GM21381 (cell line): Measurements from ENCODE around the gene FRAS1.

Source experiments
- ATAC-seq: cut with Tn5 transposase; IDR thresholded peaks from one replicate; pipeline ENCODE4 v1.9.1; 2021; ENCODE audit warnings: mild to moderate bottlenecking, moderate library complexity; ENCODE audit not compliant: unreplicated experiment

The FRAS1 gene

DNA sequence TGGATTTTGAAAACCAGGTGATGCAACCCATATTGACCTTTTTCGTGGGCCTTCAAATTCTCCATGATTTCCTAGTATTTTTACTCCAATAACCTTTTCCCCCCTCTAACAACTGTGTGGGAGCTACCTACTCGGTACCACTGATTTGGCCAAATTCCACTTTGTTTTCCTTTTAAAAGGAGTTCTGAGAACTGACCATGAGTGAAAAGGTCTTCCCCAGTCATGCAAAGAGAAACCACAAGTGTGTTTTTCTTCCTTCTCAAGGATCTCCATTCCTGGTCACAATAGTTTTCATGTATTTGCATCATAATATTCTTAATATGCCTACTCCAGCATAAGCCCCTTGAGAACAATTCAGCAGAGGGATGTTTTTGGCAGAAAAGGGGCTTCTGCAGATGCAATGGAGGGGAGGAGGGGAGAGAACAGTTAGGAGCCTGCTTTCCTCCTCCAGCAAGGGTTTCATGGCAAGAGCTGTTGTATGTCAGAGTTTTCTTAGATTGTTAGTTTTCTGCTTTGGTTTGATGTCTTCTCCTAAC, 299.2 kb downstream of the FRAS1 start:
- no peak for ATAC-seq

DNA sequence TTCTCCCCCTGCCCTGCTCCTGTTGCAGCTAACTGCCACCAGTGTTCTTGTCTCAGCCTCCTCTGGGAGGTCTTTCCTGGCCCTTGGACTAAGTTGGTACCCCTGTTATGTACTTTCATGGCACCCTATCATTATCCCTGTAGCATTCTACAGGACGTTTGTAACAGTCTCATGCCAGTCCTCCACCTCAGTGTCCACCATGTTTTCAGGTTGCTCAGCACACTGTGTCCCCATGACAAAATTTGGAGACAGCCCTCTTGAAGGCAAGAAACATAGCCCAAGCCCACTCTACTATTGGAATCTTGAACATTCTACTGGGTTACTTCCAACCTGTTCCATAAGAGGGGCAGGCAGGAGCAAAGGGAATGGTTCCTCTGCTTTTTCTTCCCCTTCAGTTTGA, 300.0 kb downstream of the FRAS1 start:
- no peak for ATAC-seq

DNA sequence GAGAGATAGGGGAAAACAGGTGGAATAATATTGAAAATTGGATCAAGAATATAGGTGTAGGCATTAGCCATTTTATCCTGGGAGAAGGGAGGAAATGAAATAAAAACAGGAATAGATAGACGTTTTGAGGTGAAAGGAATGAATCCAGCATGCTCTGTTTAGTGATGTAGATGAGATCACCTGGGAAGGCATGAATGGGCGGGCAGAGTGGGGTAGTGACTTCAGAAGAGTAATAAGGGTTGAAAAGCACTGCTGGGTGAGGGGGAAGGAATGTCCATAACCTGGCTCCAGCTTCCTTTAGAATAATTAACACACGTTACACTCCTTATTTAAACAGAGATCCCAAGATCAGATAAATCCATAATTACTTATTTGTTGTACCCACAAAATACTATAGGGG, 303.3 kb downstream of the FRAS1 start:
- ATAC-seq = no peak

DNA sequence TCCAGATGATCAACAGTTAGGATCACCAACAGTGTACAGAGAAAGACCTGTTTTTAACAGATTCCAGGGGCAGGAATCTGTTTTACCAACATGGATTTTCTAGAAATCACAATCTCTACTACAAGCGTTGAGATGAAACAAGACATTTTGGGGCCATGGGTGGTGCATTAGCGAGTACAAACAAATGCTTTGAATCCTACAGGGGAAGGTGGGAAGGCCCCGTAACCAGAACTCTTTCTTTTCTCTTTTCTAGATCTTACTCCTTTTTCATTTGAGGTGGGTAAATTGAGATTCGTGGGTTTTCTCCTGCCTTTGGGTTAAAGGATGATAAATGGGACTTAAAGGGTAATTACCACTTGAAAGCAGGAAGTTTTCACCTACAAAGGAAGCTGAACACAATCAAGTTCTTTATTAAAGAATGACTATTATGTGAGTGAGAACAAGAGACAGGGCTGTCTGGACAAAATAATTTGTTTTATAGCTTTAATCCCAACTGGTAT, 304.5 kb downstream of the FRAS1 start:
- no peak for ATAC-seq

DNA sequence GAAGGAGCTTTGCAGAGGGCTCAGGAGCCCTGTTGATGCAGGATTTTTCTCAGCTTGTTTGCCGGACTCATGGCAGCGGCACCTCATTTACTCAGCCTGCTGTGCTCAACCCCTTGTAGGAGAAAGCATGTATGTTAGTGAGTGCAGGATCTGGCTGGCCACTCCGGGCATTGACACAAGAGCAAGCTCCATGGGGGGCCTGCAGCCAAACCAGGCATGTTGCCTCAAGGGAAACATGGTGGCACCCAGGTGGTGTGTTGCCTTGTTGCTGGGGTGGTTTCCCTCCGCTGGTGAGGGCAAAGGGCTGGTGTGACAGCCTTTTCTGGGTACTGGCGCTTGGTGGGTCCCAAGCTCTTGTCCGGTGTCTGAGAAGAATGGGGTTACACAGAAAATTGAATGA, 305.2 kb downstream of the FRAS1 start:
- no peak for ATAC-seq

DNA sequence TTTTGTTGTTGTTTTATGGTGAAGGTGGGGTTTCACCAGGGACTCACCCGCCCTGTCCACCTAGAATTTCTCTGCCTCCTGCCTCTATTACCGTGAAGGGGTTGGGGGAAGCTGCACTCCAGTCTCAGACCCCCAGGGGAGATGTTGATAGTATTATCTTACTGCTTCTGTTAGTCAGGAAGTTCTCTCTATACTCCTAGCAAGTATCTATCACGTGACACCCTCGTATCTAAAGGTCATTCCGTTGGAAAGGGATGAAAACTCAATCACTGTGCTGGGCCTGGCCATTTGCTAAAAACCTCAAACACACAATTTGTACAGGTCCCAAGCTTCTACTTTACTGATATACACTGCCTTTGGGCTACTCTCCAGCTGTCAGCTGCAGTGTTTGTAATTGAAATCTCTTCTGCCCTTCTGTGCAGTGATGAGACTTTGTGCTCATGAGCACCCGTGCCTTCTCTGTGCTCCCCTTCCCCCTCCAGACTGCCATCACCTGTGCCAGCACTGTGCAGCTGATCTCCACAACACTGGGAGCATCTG, 306.0 kb downstream of the FRAS1 start:
- ATAC-seq = no peak

DNA sequence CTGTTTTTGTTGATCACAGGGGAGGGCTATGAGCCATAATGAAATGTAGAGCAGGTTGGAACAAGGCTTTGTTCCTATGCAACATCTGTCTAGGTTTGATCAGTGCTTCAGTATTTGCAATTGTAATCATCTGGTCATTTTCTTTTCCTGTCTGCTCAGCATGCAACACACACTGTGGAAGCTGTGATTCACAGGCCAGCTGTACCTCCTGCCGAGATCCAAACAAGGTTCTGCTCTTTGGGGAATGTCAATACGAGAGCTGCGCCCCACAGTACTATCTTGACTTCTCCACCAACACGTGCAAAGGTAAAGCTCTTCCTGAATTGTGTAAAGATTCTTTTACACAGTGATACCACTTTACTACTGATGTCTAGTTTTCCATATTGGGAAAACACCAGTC, 312.6 kb downstream of the FRAS1 start:
- ATAC-seq = no peak

DNA sequence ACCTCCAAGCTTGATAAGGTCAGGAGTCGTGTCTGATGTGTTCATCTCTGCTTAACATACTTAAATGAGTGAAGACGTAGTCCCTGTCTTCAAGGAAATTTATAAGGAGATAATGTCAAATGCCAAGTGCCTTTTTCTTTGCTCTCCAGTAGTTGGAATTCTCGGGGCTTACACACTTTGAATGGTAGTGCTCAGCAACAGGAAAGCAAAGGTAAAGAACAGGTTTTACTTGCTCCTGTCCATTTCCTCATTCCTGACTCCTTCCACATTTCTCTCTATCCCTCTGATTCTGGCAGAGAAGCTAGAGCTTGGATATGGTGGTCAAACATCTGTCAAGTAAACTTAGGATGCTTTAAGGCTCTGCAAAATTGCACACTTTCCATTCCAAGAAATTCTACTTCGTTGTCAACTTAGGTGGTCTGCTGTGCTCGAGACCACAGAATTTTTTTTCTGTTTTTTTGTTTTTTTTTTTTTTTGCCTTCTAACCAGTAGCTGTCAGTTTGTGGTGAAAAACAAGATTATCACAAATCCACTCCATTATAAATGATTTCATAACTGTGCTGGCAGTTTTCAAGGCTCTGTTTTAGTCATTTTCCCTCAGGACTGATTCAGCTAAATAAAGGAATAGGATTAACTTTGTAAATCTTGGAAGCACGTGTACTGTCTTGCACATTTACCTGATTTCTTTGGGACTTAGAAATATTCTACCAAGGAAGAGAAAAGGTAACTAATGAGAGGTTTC, 313.7 kb downstream of the FRAS1 start:
- no peak for ATAC-seq

DNA sequence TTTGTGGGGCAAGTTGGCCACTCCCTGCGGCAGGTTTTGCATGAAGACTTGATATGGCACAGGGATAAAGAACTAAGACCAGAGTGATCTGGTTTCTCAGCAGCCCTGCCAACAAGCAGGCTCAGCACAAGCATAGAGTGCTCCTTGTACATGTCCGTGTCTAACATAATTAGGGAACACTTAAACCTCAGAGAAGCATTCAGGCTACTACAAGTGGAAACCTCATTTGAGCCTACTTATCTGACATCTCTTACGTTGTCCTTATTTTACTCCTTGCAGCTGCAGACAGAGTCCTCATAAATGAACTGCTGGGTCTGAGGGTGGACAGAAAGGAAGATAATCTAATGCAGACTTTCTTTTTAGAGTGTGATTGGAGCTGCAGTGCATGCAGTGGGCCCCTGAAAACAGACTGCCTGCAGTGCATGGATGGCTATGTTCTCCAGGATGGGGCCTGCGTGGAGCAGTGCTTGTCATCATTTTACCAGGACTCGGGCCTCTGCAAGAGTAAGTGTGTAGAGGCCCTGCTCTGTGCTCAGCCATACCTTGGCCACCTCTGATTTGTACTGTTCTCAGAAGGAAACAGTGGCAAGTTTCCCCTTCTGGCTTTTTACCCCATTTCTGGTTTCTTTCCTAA, 315.3 kb downstream of the FRAS1 start:
- no peak for ATAC-seq

DNA sequence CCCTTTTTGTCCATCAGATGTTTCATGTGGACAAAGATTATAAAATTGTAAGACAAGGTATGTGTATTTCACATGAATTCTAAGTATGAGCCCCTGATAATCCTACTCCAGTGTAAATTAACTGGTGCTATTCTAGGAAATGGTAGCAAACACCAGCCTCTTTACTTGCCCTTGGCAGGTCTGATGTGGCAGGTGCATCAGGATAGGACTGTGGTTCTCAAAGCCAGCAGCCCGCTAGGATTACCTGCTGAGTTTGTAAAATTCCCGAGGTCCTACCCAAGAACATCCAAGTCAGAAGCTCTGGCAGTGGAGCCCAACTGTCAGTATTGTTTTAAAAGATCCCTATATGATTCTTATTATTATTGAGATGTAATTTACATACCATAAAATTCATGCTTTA, 320.4 kb downstream of the FRAS1 start:
- ATAC-seq = no peak

DNA sequence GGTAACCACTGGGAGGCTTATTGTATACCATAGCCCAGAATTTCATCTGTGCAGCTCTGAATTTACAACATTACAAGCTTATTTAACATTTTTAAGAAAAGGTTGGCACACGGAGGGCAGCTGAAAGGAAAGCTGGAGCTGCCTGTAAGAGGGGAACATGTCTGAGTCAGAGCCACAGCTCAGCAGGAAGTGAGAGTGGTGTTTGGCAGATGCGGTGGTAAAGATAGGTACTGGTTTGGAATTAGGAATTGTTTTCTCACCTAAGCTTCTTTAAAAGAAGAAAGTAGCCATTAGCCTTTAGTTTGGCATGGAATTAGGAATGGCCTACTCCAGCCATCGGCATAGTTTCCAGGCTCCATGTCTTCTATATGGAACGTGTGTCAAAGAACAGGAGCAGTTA, 321.9 kb downstream of the FRAS1 start:
- ATAC-seq = no peak

DNA sequence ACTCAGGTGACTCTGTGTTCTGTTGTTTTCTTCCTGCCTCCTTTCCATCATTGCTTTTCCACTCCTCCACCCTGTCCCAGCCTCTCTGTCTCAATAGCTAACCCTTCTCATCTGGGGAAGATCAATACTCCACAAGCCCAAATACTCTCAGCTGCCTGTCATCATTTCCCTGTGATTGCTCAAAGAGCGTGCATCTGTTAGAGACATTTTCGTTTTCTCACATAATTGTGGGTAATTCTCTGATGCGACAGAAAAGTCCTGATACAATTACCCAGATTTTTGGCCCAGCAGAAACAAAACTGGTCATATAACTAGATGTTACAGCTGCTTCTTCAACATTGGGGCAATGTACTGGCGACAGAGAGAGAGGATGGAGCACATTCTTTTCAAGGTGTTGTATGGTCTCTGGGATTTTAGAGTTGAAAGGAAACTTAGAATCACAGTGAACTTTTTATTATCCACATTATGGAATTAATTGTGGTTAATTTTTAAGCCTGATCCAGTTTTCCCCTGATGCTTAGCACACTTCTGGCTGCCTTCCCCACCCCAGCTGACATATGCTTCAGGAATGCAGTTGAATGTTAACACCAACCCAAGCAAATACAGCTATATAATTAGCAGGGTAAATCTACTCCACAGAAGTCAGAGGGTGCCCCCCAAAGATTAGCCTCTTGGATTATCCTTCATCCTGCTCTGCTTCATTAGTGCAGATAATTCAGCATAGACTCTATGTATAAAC, 323.0 kb downstream of the FRAS1 start:
- ATAC-seq = no peak

DNA sequence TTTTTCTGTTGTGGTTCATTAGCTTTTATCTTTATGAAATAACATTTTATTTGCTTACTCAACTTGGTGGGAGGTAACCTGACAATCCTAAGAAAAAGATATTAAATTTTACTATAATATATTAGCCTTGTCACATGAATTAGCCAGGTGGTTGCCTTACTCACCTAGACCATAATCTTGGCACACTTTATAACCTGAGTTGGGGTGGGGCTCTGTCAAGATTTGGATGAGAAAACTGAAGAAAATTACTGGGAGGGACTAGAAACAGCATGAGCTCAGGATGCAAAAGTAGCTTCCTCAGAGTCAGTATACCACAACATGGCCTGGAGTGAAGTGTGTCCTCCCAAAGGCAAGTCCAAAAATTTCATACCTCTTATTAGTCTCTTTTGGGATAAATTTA, 329.6 kb downstream of the FRAS1 start:
- no peak for ATAC-seq

DNA sequence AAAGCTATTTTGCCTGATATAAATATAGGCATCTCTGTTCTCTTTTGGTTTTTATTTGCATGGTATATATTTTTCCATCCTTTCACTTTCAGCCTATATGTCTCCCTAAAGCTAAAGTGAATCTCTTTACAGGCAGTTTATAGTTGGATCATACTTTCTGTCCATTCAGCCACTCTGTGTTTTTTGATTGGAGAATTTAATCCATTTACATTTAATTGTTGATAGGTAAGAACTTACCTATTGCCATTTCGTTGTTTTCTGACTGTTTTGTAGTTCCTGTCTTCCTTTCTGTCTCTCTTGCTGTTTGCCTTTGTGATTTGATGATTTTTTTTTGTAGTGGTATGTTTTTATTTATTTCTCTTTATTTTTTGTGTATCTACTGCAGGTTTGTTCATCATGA, 338.5 kb downstream of the FRAS1 start:
- ATAC-seq = no peak

DNA sequence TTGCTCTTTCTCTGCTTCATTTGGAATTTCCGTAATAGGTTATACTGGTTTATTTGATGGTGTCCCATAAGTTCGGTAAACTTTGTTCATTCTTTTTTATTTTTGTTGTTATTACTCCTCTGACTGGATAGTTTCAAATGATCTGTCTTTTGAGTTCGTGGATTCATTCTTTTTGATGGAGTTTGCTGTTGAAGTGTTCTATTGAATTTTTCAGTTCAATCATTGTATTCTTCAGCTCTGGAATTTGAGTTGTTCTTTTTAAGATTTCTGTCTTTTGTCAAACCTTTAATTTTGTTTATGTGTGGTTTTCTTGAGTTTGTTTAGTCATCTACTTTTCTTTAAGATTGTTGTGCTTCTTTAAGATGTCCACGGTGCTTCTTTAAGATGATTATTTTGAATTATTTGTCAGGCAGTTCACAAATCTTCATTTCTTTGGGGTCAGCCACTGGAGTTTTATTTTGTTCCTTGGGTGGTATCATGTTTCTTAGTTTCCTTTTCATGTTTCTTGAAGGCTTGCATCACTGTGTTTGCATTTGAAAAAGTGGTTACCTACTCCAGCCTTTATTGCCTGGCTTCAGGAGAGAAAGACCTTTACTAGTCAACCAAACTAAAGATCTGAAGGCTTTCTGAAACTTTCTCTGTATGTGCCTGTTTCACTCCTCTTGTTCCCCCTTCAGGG, 339.6 kb downstream of the FRAS1 start:
- no peak for ATAC-seq

DNA sequence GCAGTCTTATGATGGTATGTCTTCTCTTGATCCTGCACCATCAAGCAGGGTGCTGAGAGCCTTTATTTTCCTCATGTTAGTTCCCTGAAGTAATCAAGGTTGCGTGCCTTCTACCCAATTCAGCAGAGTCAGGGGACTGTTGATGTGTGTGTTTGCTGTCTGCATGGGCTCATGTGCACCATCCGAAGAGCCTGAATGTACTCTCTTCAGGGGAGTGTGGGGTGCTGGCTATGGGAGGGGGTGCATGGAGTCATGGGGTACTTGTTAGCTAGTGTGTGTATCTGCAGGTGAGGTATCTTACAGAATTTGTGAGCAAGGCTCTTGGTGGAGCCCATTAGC, 340.1 kb downstream of the FRAS1 start:
- ATAC-seq = no peak

DNA sequence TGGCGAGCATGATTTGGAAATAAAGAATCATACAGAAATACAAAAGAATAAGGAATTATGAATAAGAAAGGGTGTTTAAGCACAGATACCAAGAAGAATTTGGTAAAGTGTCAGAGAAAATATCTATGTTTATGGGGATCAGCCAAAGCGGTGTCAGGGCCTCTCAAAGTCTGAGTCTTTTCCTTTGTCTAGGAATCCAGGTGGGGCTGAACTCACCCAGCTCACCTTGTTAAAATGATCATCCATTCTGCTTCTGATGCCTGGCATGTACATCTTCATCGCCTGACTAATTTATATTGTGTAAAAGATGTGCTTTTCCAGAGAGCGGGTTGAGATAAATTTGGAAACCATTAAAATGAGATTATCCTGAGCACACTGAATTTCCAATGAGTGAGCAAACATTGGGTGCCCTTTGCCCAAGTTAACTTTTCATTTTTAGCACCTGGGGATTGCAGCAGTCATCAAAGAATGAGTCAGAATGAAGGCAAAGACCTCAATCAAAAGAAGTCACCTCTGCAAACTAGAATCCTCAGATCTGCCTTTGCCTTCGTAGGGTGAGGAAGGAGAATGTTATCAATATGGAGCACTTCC, 352.6 kb downstream of the FRAS1 start:
- ATAC-seq = no peak

DNA sequence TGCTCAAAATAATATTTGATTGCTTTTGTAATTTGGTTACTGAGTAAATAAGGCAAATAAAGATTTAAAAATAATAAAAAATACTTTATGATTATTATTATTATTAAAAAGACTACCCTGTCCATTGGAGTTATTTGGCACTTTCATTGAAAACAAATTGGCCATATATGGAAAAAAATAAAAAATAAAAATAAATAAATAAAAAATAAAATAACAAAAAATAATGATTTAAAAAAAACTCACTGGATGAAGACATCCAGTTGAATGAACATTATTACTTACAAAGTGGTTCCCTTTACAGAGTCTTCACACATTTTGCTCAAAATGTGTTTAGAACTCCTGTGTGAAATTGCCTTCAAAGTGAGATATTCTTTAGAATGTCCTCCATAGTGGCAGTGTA, 353.1 kb downstream of the FRAS1 start:
- no peak for ATAC-seq

DNA sequence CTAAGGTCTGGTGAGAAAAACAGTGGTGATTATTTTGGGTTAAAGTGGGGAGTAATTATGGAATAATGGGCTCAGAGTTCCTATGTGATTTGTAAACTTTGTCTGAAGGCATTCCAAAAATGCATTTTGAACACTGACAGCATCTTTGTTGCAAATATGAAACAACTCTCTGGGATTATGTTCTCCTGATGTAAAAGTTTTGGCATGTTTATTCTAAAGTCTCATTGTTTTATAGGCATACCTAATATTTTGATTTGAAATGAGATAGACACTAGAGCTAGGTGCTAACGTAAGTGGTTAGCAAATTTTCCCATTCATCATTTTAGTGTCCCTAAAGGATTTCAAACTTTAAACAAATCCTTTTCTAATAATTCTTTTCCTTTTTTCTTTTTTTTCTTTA, 353.6 kb downstream of the FRAS1 start:
- ATAC-seq = no peak

DNA sequence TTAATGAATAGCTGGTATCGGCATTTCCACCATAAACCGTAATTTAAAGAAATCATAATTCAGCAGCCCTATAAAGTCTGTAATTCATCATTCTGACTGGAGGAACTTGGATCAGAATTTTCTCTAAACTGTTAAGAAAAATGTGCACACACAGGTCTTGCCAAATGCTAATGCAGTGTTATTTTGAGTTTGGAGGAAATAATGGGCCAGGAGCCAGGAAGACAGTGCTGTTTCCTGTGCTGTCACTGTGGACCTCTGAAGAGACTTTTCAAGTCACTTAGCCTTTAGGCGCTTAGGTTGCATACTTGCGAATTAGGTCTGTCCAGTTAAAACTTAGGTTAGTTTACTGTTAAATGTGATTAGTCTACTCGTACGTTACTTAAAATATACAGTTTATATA, 357.0 kb downstream of the FRAS1 start:
- no peak for ATAC-seq

DNA sequence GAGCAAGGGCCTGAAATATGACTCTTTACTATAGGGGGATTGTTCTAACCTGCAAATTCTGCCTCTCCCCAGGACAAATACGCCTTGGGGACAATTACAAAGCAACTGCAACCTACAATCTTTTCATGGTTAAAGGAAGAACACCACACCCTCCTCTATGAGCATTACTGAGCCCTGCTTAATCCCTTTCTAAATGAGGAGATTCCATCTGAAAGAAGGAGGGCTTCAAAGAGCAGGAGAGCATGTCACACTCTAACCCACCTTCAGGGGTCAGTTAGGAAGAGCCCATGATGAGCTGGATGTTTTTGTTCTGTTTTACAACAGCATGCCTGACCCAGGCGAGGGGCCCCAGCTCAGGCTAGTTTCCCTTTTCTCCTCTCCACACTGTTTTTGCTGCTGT, 360.5 kb downstream of the FRAS1 start:
- ATAC-seq = no peak
